Measurements from ENCODE around the gene STX4. TPM values are rescaled to one million over a fixed set of nuclear protein-coding genes. Genes with fewer than 3 reads are reported as not detected.

STX4 gene
- total and polyA plus RNA-seq, 11 donors = 19.5 to 73.8 (median 44.6) TPM

GRCh38 chr16:30987581-30988190, 45.7 kb upstream of the STX4 start:
- no peak overlapping the region for H3K27ac ChIP-seq
- WGBS, 4 donors = 94 to 95% (median 94%) methylated on average over 13 to 30 of the region's 30 CpGs
- no peaks in the 10 kb centered on the region for H3K9me3 ChIP-seq
- intact Hi-C loops (cut with DNase I) = loop anchor here in 9 of 10 donors (5.0 to 10.0 kb wide), 15 partner anchors 45 to 887 kb away; partner anchors contain the start of genes VKORC1 (in 3 of the 9), ZNF646 (in 3 of the 9), ZNF668 (in 3 of the 9) and ZNF267 (in 2 of the 9)
- no peak overlapping the region for H3K4me3 ChIP-seq
- H3K27me3 ChIP-seq = no peaks in the 10 kb centered on the region
- TF ChIP-seq CTCF (IDR thresholded peaks at IDR 0.05) (no peak), POLR2A (IDR thresholded peaks at IDR 0.05) (no peak)
- DNase-seq = no peak
- H3K36me3 ChIP-seq = peaks cover 0 to 36% (median 15%) of the 10 kb centered on the region in 9 donors
- no peak for ATAC-seq
- peaks cover 0 to 21% (median 11%) of the 10 kb centered on the region in 12 donors for H3K4me1 ChIP-seq

GRCh38 chr16:30989469-30990047, 43.8 kb upstream of the STX4 start:
- DNase-seq = no peak

DNA sequence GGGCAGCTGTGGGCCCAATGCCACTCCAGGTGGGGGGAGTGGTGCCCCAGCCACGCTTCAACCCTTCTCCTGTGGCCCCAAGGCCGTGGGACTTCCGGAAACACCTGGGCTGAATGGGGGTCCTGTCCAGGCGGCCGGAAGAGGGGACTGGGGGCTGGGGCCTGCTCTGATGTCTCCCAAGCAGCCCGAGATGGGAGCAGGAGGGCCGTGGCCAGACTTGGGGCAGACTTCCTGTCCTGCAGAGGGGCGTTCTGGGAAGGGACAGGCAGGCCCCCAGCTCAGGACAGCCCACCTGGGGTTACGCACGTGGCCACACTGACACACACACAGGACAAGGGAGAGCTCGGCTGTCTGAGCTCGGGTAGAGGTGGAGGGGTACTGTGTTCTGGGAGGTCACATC, 43.3 kb upstream of the STX4 start:
- intact Hi-C loops (cut with DNase I) = loop anchor here in 2 of 10 donors (5.0 to 10.0 kb wide), 2 partner anchors 42 to 75 kb away; partner anchors contain the start of gene STX4 (in 1 of the 2)
- TF ChIP-seq POLR2A (IDR thresholded peaks at IDR 0.05) = no peak

More at GRCh38 chr16:30989469-30990047, 43.8 kb upstream of the STX4 start:
- H3K36me3 ChIP-seq = peaks cover 0 to 23% (median 3%) of the 10 kb centered on the region in 9 donors
- 81 to 86% (median 85%) methylated on average over 22 to 23 of the region's 23 CpGs for WGBS, 4 donors
- peak overlapping the region in 4 of 12 donors; percentile 13 to 66 (median 22) for H3K27ac ChIP-seq
- no peak for TF ChIP-seq CTCF (IDR thresholded peaks at IDR 0.05)
- TF ChIP-seq POLR2A (IDR thresholded peaks at IDR 0.05) = no peak
- no peaks in the 10 kb centered on the region for H3K9me3 ChIP-seq
- no peak for ATAC-seq
- intact Hi-C loops (cut with DNase I) = loop anchor here (5.0 to 10.0 kb wide), 16 partner anchors 43 to 885 kb away; partner anchors contain the start of genes VKORC1 (in 3 of the 10), ZNF646 (in 3 of the 10), ZNF668 (in 3 of the 10) and STX4 (in 2 of the 10)
- no peaks in the 10 kb centered on the region for H3K27me3 ChIP-seq
- peaks cover 0 to 17% (median 11%) of the 10 kb centered on the region in 12 donors for H3K4me1 ChIP-seq
- no peak overlapping the region for H3K4me3 ChIP-seq

DNA sequence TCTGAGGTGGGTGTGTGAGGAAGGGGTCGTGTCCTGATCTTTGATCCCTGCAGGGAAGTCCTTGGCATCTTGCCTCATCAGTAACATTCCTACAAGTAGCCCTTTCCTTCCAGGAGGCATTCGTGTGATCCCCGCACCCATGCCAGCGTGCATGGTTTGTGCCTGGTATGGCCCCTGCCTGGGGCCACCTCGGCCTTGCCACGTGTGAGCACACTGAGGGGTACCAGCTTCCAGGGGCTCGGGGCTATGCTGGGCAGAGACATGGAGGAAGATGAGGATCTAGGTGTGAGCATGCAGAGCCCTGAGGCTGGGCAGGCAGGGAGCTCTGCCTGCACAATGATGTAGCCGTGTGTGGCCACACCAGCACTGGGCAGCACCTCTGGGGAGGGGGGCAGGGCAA, 42.3 kb upstream of the STX4 start:
- H3K27me3 ChIP-seq = no peaks in the 10 kb centered on the region
- DNase-seq (no peak), ATAC-seq (no peak)
- 78 to 91% (median 83%) methylated on average over 8 of the region's 8 CpGs for WGBS, 4 donors
- intact Hi-C loops (cut with DNase I) = loop anchor here in 2 of 10 donors (5.0 to 10.0 kb wide), 2 partner anchors 41 to 74 kb away; partner anchors contain the start of gene STX4 (in 1 of the 2)
- H3K36me3 ChIP-seq = peaks cover 0 to 23% (median 0%) of the 10 kb centered on the region in 9 donors
- H3K4me3 ChIP-seq = no peak overlapping the region
- no peak overlapping the region for H3K27ac ChIP-seq
- peaks cover 0 to 4% (median under 1%) of the 10 kb centered on the region in 12 donors for H3K4me1 ChIP-seq
- TF ChIP-seq CTCF (IDR thresholded peaks at IDR 0.05) (no peak), POLR2A (IDR thresholded peaks at IDR 0.05) (no peak)
- H3K9me3 ChIP-seq = no peaks in the 10 kb centered on the region

More for the DNA sequence above, 43.3 kb upstream of the STX4 start:
- H3K27ac ChIP-seq = no peak overlapping the region
- H3K4me3 ChIP-seq = no peak overlapping the region
- H3K9me3 ChIP-seq = no peaks in the 10 kb centered on the region
- DNase-seq (no peak), ATAC-seq (no peak)
- WGBS, 4 donors = 64 to 77% (median 75%) methylated on average over 12 of the region's 12 CpGs
- H3K27me3 ChIP-seq = no peaks in the 10 kb centered on the region
- H3K36me3 ChIP-seq = peaks cover 0 to 23% (median 0%) of the 10 kb centered on the region in 9 donors
- peaks cover 0 to 13% (median 10%) of the 10 kb centered on the region in 12 donors for H3K4me1 ChIP-seq
